HEK293 (cell line): ENCODE results near the gene KRT81.

Experiments used
- CTCF ChIA-PET: fragments of 350-600 bp; formaldehyde crosslinking; extraction: SDS; loops from one replicate; lab custom pipeline; 2021; ENCODE audit warnings: antibody characterized with exemption; lab: Yijun Ruan, JAX
- POLR2A ChIA-PET: fragments of 300-600 bp; formaldehyde crosslinking; extraction: SDS; loops from one replicate; lab custom pipeline; 2020; ENCODE audit warnings: antibody characterized with exemption, inconsistent platforms; lab: Yijun Ruan, JAX
- H3K27ac ChIP-seq: fragments of 200-500 bp; sonication (Bioruptor generic); 2 replicates; pipeline ENCODE4 v1.5.1; 2014; ENCODE audit warnings: low read depth, low read length, control low read depth, inconsistent platforms; ENCODE audit errors: extremely low read depth
- H3K36me3 ChIP-seq, 2 experiments: fragments of 200-500 bp in 1 of 2; sonication (Bioruptor generic) in 1 of 2; 1 replicate in 1 of 2; 2 replicates in 1 of 2; pipeline ENCODE4 v1.5.1; 2014 to 2017; ENCODE audit warnings: inconsistent platforms in 2 of 2, low read length in 2 of 2; ENCODE audit not compliant: control insufficient read depth in 2 of 2, insufficient read depth in 1 of 2
- H3K4me1 ChIP-seq: fragments of 200-500 bp; sonication (Bioruptor generic); 2 replicates; pipeline ENCODE4 v1.5.1; 2014; ENCODE audit warnings: mild to moderate bottlenecking, low read length, inconsistent platforms; ENCODE audit not compliant: control insufficient read depth, insufficient read depth
- H3K4me3 ChIP-seq: 2 replicates; pipeline ENCODE4 v1.5.1; 2011; ENCODE audit warnings: low read depth, mild to moderate bottlenecking, control low read depth, low read length, moderate library complexity
- H3K9me3 ChIP-seq: fragments of 200-500 bp; sonication (Bioruptor generic); 2 replicates; pipeline ENCODE4 v1.5.1; 2014; ENCODE audit warnings: low read depth, low read length, inconsistent platforms; ENCODE audit not compliant: control insufficient read depth, insufficient read depth
- HOXA7 ChIP-seq: sonication (generic); formaldehyde crosslinking; IDR thresholded peaks from 2 replicates; pipeline ENCODE4 v1.8.1; 2022; ENCODE audit warnings: missing genetic modification reagents, borderline replicate concordance
- KLF7 ChIP-seq: fragments of 450-650 bp; formaldehyde crosslinking; IDR thresholded peaks from 2 replicates; pipeline ENCODE4 v1.5.1; 2016; ENCODE audit warnings: missing biosample characterization, missing genetic modification characterization, borderline replicate concordance
- RBAK ChIP-seq: fragments of 450-650 bp; formaldehyde crosslinking; IDR thresholded peaks from 2 replicates; pipeline ENCODE4 v1.5.1; 2016; ENCODE audit warnings: missing biosample characterization, missing genetic modification characterization
- REST ChIP-seq: fragments of 450-650 bp; formaldehyde crosslinking; IDR thresholded peaks from 2 replicates; pipeline ENCODE4 v1.5.1; 2016; ENCODE audit warnings: missing biosample characterization, missing genetic modification characterization
- SETDB1 ChIP-seq: IDR thresholded peaks from one replicate; pipeline ENCODE4 v1.6.1; 2017; ENCODE audit warnings: mild to moderate bottlenecking, low read length, moderate library complexity, mixed read lengths; ENCODE audit not compliant: insufficient read length
- TCF7L2 ChIP-seq: IDR thresholded peaks from 2 replicates; pipeline ENCODE4 v1.6.1; 2011; ENCODE audit warnings: low read depth, mild to moderate bottlenecking, inconsistent platforms, low read length, moderate library complexity, borderline replicate concordance
- YY2 ChIP-seq: fragments of 450-650 bp; formaldehyde crosslinking; IDR thresholded peaks from 2 replicates; pipeline ENCODE4 v1.5.1; 2016; ENCODE audit warnings: missing biosample characterization, missing genetic modification characterization
- ZBTB1 ChIP-seq: fragments of 450-650 bp; formaldehyde crosslinking; IDR thresholded peaks from 2 replicates; pipeline ENCODE4 v1.5.1; 2016; ENCODE audit warnings: missing biosample characterization, missing genetic modification characterization
- ZBTB17 ChIP-seq: fragments of 450-650 bp; formaldehyde crosslinking; IDR thresholded peaks from 2 replicates; pipeline ENCODE4 v1.5.1; 2016; ENCODE audit warnings: missing biosample characterization, missing genetic modification characterization
- ZBTB26 ChIP-seq: fragments of 450-650 bp; formaldehyde crosslinking; optimal IDR thresholded peaks from 2 replicates; pipeline ENCODE3; 2016; ENCODE audit warnings: missing biosample characterization, mild to moderate bottlenecking, missing genetic modification characterization
- ZFP37 ChIP-seq: fragments of 450-650 bp; formaldehyde crosslinking; IDR thresholded peaks from 2 replicates; pipeline ENCODE4 v1.5.1; 2016; ENCODE audit warnings: missing biosample characterization, missing genetic modification characterization
- ZNF132 ChIP-seq: fragments of 450-650 bp; formaldehyde crosslinking; IDR thresholded peaks from 2 replicates; pipeline ENCODE4 v1.5.1; 2017; ENCODE audit warnings: missing biosample characterization, missing genetic modification characterization, borderline replicate concordance
- ZNF148 ChIP-seq: fragments of 450-650 bp; formaldehyde crosslinking; IDR thresholded peaks from 2 replicates; pipeline ENCODE4 v1.5.0; 2017; ENCODE audit warnings: missing biosample characterization, missing genetic modification characterization, borderline replicate concordance
- ZNF175 ChIP-seq: fragments of 450-650 bp; formaldehyde crosslinking; IDR thresholded peaks from 2 replicates; pipeline ENCODE4 v1.5.1; 2016; ENCODE audit warnings: missing biosample characterization, missing genetic modification characterization
- ZNF280D ChIP-seq: fragments of 450-650 bp; formaldehyde crosslinking; IDR thresholded peaks from 2 replicates; pipeline ENCODE4 v1.5.1; 2016; ENCODE audit warnings: missing biosample characterization, missing genetic modification characterization
- ZNF302 ChIP-seq: fragments of 450-650 bp; formaldehyde crosslinking; IDR thresholded peaks from 2 replicates; pipeline ENCODE4 v1.5.1; 2016; ENCODE audit warnings: missing biosample characterization, missing genetic modification characterization, low read depth
- ZNF354C ChIP-seq: fragments of 450-650 bp; formaldehyde crosslinking; IDR thresholded peaks from 2 replicates; pipeline ENCODE4 v1.5.1; 2016; ENCODE audit warnings: missing biosample characterization, missing genetic modification characterization, low read depth, borderline replicate concordance
- ZNF423 ChIP-seq: fragments of 450-650 bp; formaldehyde crosslinking; IDR thresholded peaks from 2 replicates; pipeline ENCODE4 v1.5.1; 2016; ENCODE audit warnings: missing biosample characterization, missing genetic modification characterization
- ZNF510 ChIP-seq: fragments of 450-650 bp; formaldehyde crosslinking; IDR thresholded peaks from 2 replicates; pipeline ENCODE4 v1.5.1; 2018; ENCODE audit warnings: mild to moderate bottlenecking, missing genetic modification characterization, missing biosample characterization; ENCODE audit not compliant: insufficient replicate concordance
- ZNF514 ChIP-seq: fragments of 450-650 bp; formaldehyde crosslinking; IDR thresholded peaks from 2 replicates; pipeline ENCODE4 v1.5.1; 2016; ENCODE audit warnings: missing biosample characterization, missing genetic modification characterization
- ZNF530 ChIP-seq: fragments of 450-650 bp; formaldehyde crosslinking; IDR thresholded peaks from 2 replicates; pipeline ENCODE4 v1.5.1; 2016; ENCODE audit warnings: low read depth, missing biosample characterization, missing genetic modification characterization

The KRT81 gene

GRCh38 chr12:52320784-52321400 lies 29.6 kb upstream of the KRT81 start, which contains the start of gene KRT83 (continued):
- TF ChIP-seq ZNF280D (tag by site-specific recombination) = no peak

- no peaks in the 10 kb centered on the region for H3K4me1 ChIP-seq
- H3K4me3 ChIP-seq = no peak overlapping the region
- no peaks in the 10 kb centered on the region for H3K36me3 ChIP-seq
- TF ChIP-seq ZBTB26 (tag by site-specific recombination) (no peak), ZNF423 (tag by site-specific recombination) (no peak), ZFP37 (tag by site-specific recombination) (no peak), ZBTB17 (no peak), YY2 (tag by site-specific recombination) (no peak), ZNF530 (tag by site-specific recombination) (no peak), REST (tag by site-specific recombination) (no peak), ZNF132 (no peak), HOXA7 (CRISPR knock-in tag) (no peak)
- CTCF ChIA-PET = interaction anchor here (0.6 to 2.7 kb wide), 12 partner anchors 9 to 294 kb away, joined by 3 to 16 read pairs (median 3); no protein-coding TSS in a partner anchor
- H3K9me3 ChIP-seq = no peaks in the 10 kb centered on the region
- H3K27ac ChIP-seq = no peak overlapping the region
- POLR2A ChIA-PET = no interaction called here
Measured at GRCh38 chr12:52319097-52319496, 27.8 kb upstream of the KRT81 start.

- Histone ChIP-seq H3K4me1 (no peaks in the 10 kb centered on the region), H3K4me3 (no peak overlapping the region), H3K27ac (no peak overlapping the region), H3K9me3 (no peaks in the 10 kb centered on the region), H3K36me3 (no peaks in the 10 kb centered on the region)
- ChIA-PET POLR2A (no interaction called here), CTCF (interaction anchor here (0.6 to 2.7 kb wide), 10 partner anchors 10 to 772 kb away, joined by 3 to 16 read pairs (median 4); no protein-coding TSS in a partner anchor)
- TF ChIP-seq ZBTB1 (tag by site-specific recombination) = no peak
- no peak for TF ChIP-seq RBAK (tag by site-specific recombination)
- no peak for TF ChIP-seq ZNF514
- TF ChIP-seq ZNF302 (tag by site-specific recombination) = no peak
- TF ChIP-seq TCF7L2 = no peak
- no peak for TF ChIP-seq SETDB1
- TF ChIP-seq ZNF175 (tag by site-specific recombination) = no peak
- no peak for TF ChIP-seq ZNF148 (tag by site-specific recombination)
- no peak for TF ChIP-seq ZNF354C
- TF ChIP-seq KLF7 (tag by site-specific recombination) = no peak
- no peak for TF ChIP-seq ZNF510 (tag by site-specific recombination)
Measured at GRCh38 chr12:52318241-52318990, 27.1 kb upstream of the KRT81 start.
